Osteocyte (in vitro differentiated cells): ENCODE measurements around the gene CENPP. TPM values are rescaled to one million over a fixed set of nuclear protein-coding genes. Genes with fewer than 3 reads are reported as not detected.

Source experiments
- DNase-seq: peaks from one replicate; pipeline ENCODE4 v3.0.0; 2021; ENCODE audit warnings: mixed read lengths; ENCODE audit not compliant: unreplicated experiment; ENCODE audit errors: extremely low spot score
- H3K27ac Mint-ChIP-seq: one replicate; pipeline ENCODE4 v1.8.0; 2021; ENCODE audit warnings: mild to moderate bottlenecking, mixed read lengths; ENCODE audit not compliant: unreplicated experiment
- H3K27me3 Mint-ChIP-seq: one replicate; pipeline ENCODE4 v1.8.0; 2021; ENCODE audit warnings: mixed read lengths; ENCODE audit not compliant: unreplicated experiment
- H3K36me3 Mint-ChIP-seq: one replicate; pipeline ENCODE4 v1.8.0; 2021; ENCODE audit warnings: mixed read lengths; ENCODE audit not compliant: unreplicated experiment
- H3K4me1 Mint-ChIP-seq: one replicate; pipeline ENCODE4 v1.8.0; 2021; ENCODE audit warnings: mixed read lengths; ENCODE audit not compliant: unreplicated experiment
- H3K4me3 Mint-ChIP-seq: one replicate; pipeline ENCODE4 v1.8.0; 2021; ENCODE audit warnings: mild to moderate bottlenecking, moderate library complexity, mixed read lengths; ENCODE audit not compliant: unreplicated experiment
- H3K9me3 Mint-ChIP-seq: one replicate; pipeline ENCODE4 v1.8.0; 2021; ENCODE audit warnings: mixed read lengths; ENCODE audit not compliant: unreplicated experiment
- total RNA-seq: library from RNA; stranded (reverse); gene quantifications from 2 replicates; pipeline ENCODE4 v1.2.1, GENCODE V29; 2021
- TF ChIP-seq, protein P1 (sequence below): fragments of 200-600 bp; sonication (generic); IDR thresholded peaks from 2 replicates; pipeline ENCODE4 v1.5.0; 2021; ENCODE audit warnings: antibody characterized with exemption, mild to moderate bottlenecking, moderate library complexity

Gene CENPP
- total RNA-seq, 1 donor from 2014 or later: 11.6 TPM

- Mint-ChIP-seq H3K4me3 (no peak overlapping the region), H3K36me3 (peaks cover 31% of the 10 kb centered on the region), H3K27ac (no peak overlapping the region), H3K4me1 (peaks cover 11% of the 10 kb centered on the region), H3K27me3 (no peaks in the 10 kb centered on the region), H3K9me3 (no peaks in the 10 kb centered on the region)
- DNase-seq: no peak
- TF ChIP-seq, protein P1, sequence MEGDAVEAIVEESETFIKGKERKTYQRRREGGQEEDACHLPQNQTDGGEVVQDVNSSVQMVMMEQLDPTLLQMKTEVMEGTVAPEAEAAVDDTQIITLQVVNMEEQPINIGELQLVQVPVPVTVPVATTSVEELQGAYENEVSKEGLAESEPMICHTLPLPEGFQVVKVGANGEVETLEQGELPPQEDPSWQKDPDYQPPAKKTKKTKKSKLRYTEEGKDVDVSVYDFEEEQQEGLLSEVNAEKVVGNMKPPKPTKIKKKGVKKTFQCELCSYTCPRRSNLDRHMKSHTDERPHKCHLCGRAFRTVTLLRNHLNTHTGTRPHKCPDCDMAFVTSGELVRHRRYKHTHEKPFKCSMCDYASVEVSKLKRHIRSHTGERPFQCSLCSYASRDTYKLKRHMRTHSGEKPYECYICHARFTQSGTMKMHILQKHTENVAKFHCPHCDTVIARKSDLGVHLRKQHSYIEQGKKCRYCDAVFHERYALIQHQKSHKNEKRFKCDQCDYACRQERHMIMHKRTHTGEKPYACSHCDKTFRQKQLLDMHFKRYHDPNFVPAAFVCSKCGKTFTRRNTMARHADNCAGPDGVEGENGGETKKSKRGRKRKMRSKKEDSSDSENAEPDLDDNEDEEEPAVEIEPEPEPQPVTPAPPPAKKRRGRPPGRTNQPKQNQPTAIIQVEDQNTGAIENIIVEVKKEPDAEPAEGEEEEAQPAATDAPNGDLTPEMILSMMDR: no peak
Observed at GRCh38 chr9:92467511-92467910, 141.8 kb downstream of the CENPP start.

DNA sequence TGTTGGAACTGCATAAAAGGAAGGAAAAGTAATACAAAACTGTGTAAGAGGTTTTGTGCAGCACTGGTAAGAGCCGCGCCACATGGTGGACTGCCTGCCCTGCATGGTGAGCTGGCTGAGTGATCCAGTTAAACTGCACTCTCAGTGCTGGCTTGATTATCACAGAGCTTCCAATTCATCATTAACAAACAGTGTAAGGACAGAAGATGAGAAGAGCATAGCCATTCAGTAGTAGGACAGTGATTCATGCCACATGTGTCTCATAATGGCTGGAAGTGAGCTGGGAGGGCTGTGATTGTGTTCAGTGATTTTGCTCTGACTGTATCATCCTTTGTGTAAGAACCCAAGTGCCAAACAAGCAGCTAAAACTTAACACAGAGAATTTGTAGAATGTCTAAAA, 142.5 kb downstream of the CENPP start:
- H3K4me3 Mint-ChIP-seq: no peak overlapping the region
- H3K36me3 Mint-ChIP-seq: peaks cover 35% of the 10 kb centered on the region
- H3K27me3 Mint-ChIP-seq: no peaks in the 10 kb centered on the region
- DNase-seq: no peak
- peaks cover 11% of the 10 kb centered on the region for H3K4me1 Mint-ChIP-seq
- H3K9me3 Mint-ChIP-seq: no peaks in the 10 kb centered on the region
- TF ChIP-seq, protein P1: no peak
- no peak overlapping the region for H3K27ac Mint-ChIP-seq

- Mint-ChIP-seq H3K4me1 (peaks cover 17% of the 10 kb centered on the region), H3K27me3 (no peaks in the 10 kb centered on the region)
Observed at GRCh38 chr9:92474587-92474986, 148.8 kb downstream of the CENPP start.

GRCh38 chr9:92476962-92477361, 151.2 kb downstream of the CENPP start:
- no peak for DNase-seq
- no peaks in the 10 kb centered on the region for H3K27me3 Mint-ChIP-seq
- H3K27ac Mint-ChIP-seq: no peak overlapping the region
- no peak overlapping the region for H3K4me3 Mint-ChIP-seq
- H3K36me3 Mint-ChIP-seq: peaks cover 20% of the 10 kb centered on the region
- no peaks in the 10 kb centered on the region for H3K9me3 Mint-ChIP-seq
- peaks cover 37% of the 10 kb centered on the region for H3K4me1 Mint-ChIP-seq
- TF ChIP-seq, protein P1: no peak

More at GRCh38 chr9:92474587-92474986, 148.8 kb downstream of the CENPP start:
- H3K9me3 Mint-ChIP-seq: no peaks in the 10 kb centered on the region
- H3K4me3 Mint-ChIP-seq: no peak overlapping the region
- TF ChIP-seq, protein P1: no peak
- H3K27ac Mint-ChIP-seq: no peak overlapping the region
- H3K36me3 Mint-ChIP-seq: peaks cover 22% of the 10 kb centered on the region
- DNase-seq: no peak

DNA sequence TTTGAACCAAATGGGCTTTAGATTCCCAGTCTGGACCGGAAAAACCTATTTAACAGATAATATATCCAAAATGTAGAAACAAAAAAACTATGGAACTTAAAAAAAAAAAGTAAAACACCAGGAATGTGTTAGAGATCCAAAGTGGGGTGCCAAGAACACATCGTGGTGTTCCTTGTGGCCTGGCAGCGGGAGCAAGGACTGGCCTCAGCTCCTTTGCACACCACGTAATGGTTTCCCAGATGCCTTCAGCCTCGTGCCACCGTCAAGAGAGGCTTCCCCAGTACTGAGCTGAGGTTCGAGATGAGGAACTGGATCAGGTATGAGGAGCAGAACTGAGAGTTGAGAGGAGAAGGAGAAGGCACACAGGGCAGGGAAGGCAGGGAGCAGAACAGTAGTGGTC, 153.0 kb downstream of the CENPP start:
- Mint-ChIP-seq H3K9me3 (no peaks in the 10 kb centered on the region), H3K27ac (peak overlapping the region; percentile 75), H3K27me3 (no peaks in the 10 kb centered on the region), H3K36me3 (peaks cover 10% of the 10 kb centered on the region), H3K4me1 (peaks cover 54% of the 10 kb centered on the region), H3K4me3 (peak overlapping the region; percentile 40)
- TF ChIP-seq, protein P1: no peak
- DNase-seq: no peak
